ENCODE data around the gene SURF1.
"Not testable (repeated sequence)": the region's sequence is repeated elsewhere in the genome, so short reads cannot be mapped to it uniquely, and the experiment has no call there.

Gene SURF1

DNA sequence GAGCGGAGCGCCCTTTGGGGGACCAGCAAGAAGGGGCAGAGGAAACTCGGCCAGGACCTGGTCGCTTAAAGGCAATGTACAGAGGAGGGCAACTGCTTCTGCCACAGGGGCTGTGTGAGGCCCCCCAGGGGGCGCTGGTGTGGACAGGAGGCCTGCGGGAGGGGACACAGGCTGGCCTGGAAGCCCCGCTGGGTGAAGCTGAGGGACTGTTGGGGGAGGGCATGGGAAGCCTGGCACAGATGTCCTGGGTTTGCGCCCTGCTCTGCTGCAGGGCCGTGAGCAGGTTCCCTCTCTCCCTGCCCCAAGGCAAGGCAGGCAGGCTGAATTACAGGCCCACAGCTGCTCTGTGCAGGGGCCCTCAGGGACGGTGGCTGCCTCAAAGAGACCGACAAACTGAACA is 13.7 kb downstream of the SURF1 start:
- no peak for DNase-seq

GRCh38 chr9:133342069-133342406 is 14.2 kb downstream of the SURF1 start:
- no peak for DNase-seq

GRCh38 chr9:133341369-133342068 is 14.8 kb downstream of the SURF1 start:
- no peak for DNase-seq

- DNase-seq, result no peak
Measured at GRCh38 chr9:133340916-133341315, 15.4 kb downstream of the SURF1 start.

DNA sequence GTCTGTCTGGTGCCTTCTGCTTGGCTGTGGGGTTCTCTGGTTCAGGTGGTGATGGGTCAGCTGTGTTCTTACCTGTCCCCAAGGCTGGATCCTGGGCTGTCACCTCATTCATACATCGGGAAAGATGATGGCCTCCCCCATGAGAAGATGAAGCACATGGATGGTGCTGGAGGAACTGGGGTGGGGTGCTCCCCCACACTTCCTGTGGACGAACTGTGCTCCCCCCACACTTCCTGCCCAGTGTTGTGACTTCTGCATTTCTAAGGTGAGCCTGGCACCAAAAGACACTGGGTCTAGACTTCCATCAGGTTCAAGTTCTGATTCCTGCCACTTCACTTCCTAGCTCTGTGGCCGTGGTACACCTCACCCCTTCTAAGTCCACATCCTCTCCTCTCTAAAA is 16.0 kb downstream of the SURF1 start:
- no peak for DNase-seq

GRCh38 chr9:133339641-133340040 is 16.6 kb downstream of the SURF1 start:
- no peak for DNase-seq

- DNase-seq, result peak; percentile 50 to 83
Measured at GRCh38 chr9:133335924-133336811, 20.1 kb downstream of the SURF1 start, which contains the start of gene SURF6. TSS of gene SURF6 (minus strand) at chr9:133336188. CDS start at chr9:133336132, 56 bp downstream.

GRCh38 chr9:133334888-133335287 is 21.4 kb downstream of the SURF1 start:
- DNase-seq, result not testable (repeated sequence)

DNA sequence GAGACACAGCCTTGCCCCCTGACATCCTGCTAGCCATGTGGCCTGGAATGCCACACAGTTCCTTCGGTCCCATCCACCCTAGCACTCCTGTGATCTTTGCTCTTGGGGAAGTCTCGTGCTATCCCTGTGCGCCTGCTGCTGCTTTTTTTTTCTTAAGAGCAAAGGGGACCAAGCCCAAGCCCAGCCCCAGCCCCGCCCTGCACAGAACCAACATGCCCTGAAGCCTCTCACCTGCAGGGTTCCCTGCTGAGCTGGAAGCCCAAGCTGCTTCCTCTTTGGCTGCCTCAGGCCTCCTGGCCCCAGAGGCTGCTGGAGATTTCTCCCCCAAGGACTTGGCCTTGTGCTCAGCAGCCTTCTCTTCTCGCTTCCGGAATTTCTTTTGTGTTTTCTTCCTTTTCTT is 22.1 kb downstream of the SURF1 start:
- no peak for DNase-seq

GRCh38 chr9:133333566-133333965 is 22.7 kb downstream of the SURF1 start:
- DNase-seq, result no peak

GRCh38 chr9:133333011-133333410 is 23.3 kb downstream of the SURF1 start:
- DNase-seq, result no peak

GRCh38 chr9:133332381-133332730 is 23.9 kb downstream of the SURF1 start:
- DNase-seq, result no peak

- no peak for DNase-seq
Measured at GRCh38 chr9:133331641-133332380, 24.5 kb downstream of the SURF1 start.

GRCh38 chr9:133331221-133331620 is 25.1 kb downstream of the SURF1 start:
- DNase-seq, result no peak

GRCh38 chr9:133329306-133330156 is 26.8 kb downstream of the SURF1 start:
- not testable (repeated sequence) for DNase-seq

- DNase-seq, result no peak
Measured at GRCh38 chr9:133327834-133328484, 28.3 kb downstream of the SURF1 start.

- DNase-seq, result not testable (repeated sequence)
Measured at GRCh38 chr9:133327021-133327420, 29.3 kb downstream of the SURF1 start.

GRCh38 chr9:133323991-133324703 is 32.1 kb downstream of the SURF1 start:
- no peak for DNase-seq

GRCh38 chr9:133323211-133323610 is 33.1 kb downstream of the SURF1 start:
- DNase-seq, result no peak

GRCh38 chr9:133322701-133323100 is 33.6 kb downstream of the SURF1 start:
- DNase-seq, result no peak

DNA sequence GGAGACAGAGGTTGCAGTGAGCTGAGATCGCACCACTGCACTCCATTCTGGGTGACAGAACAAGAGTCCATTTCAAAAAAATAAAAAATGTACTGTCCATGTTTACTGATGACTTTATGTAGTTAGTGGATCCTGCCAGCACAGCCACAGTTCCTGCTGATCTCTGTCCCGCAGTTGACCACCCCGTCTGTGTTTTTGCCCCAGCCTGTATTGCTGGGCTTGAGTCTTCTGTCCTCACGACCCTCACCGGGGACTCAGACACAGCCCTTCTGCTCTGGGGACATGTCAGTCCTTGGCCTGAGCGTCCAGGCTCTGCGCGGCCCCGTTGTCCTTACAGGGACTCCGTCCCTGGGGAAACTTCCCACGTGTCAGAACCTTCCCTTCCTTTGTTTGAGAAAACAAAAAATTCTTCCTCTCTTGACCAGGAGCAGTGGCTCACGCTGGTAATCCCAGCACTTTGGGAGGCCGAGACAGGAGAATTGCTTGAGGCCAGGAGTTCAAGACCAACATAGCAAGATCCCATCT is 34.8 kb downstream of the SURF1 start:
- no peak for DNase-seq
